ENCODE data around the gene DDAH1.

DDAH1 gene

DNA sequence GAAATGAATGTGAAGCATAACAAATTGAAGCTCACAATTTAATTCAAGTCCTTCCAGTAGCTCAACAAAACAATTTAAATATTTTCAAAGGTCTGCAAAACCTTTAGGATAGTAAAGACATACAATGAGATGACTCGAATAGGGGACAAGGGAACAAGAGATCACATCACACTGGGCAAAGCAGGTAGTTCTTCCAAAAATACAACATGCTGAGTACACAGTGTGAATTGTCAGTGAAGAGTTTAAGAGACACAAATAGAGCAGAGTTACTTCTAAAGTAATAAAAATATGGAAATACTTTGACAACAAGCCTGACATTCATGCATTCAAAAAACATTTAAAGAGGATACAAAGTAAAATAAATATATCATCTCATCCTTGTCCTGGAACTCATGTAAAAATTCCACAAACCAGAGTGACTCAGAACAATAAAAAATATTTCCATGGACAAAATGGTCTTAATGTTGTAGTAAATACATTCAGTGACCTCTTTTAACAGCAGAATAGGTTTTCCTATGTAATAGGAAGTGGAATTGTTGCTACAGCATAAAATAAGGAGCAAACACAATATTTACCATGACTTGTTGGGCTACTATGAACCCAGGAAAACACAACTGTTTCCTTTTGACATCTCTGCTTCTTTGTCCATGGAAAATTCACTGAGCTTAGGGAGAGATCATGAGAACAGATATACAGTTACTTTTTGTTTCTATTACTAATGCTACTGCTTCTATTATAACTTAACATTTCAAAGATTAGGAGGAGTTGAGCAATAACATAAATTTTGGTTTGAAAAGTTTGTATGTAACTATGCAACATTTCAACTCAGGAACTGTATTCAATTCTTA, 104.9 kb downstream of the DDAH1 start:
- Histone ChIP-seq H2AFZ (ENCODE audit: low read length) (no peak overlapping the region), H4K20me1 (ENCODE audit: insufficient read depth, low read length, poor library complexity, severe bottlenecking) (no peaks in the 10 kb centered on the region), H3K27me3 (ENCODE audit: insufficient read depth, low read length, poor library complexity, severe bottlenecking) (no peaks in the 10 kb centered on the region), H3K4me3 (ENCODE audit: low read length, poor library complexity, severe bottlenecking) (no peak overlapping the region), H3F3A (ENCODE audit: low read depth) (no peaks in the 10 kb centered on the region), H3K4me1 (ENCODE audit: insufficient read depth, low read length, poor library complexity, severe bottlenecking) (no peaks in the 10 kb centered on the region), H3K4me2 (ENCODE audit: low read depth, low read length, poor library complexity, severe bottlenecking) (no peak overlapping the region), H3K9ac (ENCODE audit: low read depth, low read length, poor library complexity, severe bottlenecking) (no peak overlapping the region), H3K9me3 (ENCODE audit: insufficient read depth, low read depth, low read length) (no peaks in the 10 kb centered on the region), H3K9me2 (replicated peaks; ENCODE audit: low read depth, low read length) (no peaks in the 10 kb centered on the region), H3K36me3 (ENCODE audit: insufficient read depth, low read length) (no peaks in the 10 kb centered on the region), H3K79me2 (ENCODE audit: insufficient read depth, low read length) (no peaks in the 10 kb centered on the region)
- no peak for TF ChIP-seq EZH2phosphoT487 (IDR thresholded peaks at IDR 0.05; ENCODE audit: borderline replicate concordance)
- TF ChIP-seq, protein P1, sequence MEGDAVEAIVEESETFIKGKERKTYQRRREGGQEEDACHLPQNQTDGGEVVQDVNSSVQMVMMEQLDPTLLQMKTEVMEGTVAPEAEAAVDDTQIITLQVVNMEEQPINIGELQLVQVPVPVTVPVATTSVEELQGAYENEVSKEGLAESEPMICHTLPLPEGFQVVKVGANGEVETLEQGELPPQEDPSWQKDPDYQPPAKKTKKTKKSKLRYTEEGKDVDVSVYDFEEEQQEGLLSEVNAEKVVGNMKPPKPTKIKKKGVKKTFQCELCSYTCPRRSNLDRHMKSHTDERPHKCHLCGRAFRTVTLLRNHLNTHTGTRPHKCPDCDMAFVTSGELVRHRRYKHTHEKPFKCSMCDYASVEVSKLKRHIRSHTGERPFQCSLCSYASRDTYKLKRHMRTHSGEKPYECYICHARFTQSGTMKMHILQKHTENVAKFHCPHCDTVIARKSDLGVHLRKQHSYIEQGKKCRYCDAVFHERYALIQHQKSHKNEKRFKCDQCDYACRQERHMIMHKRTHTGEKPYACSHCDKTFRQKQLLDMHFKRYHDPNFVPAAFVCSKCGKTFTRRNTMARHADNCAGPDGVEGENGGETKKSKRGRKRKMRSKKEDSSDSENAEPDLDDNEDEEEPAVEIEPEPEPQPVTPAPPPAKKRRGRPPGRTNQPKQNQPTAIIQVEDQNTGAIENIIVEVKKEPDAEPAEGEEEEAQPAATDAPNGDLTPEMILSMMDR (conservative IDR thresholded peaks at IDR 0.05; ENCODE audit: low read length): no peak

DNA sequence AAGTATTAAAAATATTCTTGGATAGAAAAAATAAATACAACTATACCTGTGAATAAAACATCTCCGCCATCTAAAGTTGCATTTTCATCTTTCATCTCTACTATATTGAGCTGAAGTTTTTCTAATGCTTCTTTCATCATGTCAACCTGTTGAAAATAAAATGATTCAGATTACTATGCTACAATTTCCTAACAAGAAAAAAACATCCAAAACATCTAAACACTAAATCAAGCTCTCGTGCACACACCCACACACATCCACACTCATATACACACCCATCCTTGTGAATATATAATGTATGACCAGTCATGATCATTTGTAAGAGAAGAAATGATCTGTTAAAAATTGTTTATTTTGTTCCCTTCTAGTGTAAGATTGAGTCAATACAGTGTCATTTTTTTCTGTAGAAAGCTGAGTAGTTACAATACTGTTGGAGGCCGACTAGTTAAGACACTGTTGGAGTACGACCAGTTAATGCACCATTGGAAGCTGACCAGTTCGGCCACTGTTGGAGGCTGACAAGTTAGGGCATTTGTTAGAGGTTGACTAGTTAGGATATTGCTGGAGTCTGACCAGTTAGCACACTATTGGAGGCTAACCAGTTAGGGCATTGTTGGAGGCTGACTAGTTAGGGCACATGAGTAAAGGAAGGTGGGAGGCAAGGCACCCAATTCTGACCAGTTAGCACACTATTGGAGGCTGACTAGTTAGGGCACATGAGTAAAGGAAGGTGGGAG, 106.1 kb downstream of the DDAH1 start:
- H3K79me2 ChIP-seq (ENCODE audit: insufficient read depth, low read length): no peaks in the 10 kb centered on the region
- H3F3A ChIP-seq (ENCODE audit: low read depth): no peaks in the 10 kb centered on the region
- H3K9ac ChIP-seq (ENCODE audit: low read depth, low read length, poor library complexity, severe bottlenecking): no peak overlapping the region
- no peaks in the 10 kb centered on the region for H3K27me3 ChIP-seq (ENCODE audit: insufficient read depth, low read length, poor library complexity, severe bottlenecking)
- no peaks in the 10 kb centered on the region for H3K36me3 ChIP-seq (ENCODE audit: insufficient read depth, low read length)
- H2AFZ ChIP-seq (ENCODE audit: low read length): no peak overlapping the region
- H3K9me2 ChIP-seq (replicated peaks; ENCODE audit: low read depth, low read length): no peaks in the 10 kb centered on the region
- H4K20me1 ChIP-seq (ENCODE audit: insufficient read depth, low read length, poor library complexity, severe bottlenecking): no peaks in the 10 kb centered on the region
- no peak overlapping the region for H3K4me2 ChIP-seq (ENCODE audit: low read depth, low read length, poor library complexity, severe bottlenecking)
- H3K9me3 ChIP-seq (ENCODE audit: insufficient read depth, low read depth, low read length): no peaks in the 10 kb centered on the region
- H3K4me3 ChIP-seq (ENCODE audit: low read length, poor library complexity, severe bottlenecking): no peak overlapping the region
- TF ChIP-seq EZH2phosphoT487 (IDR thresholded peaks at IDR 0.05; ENCODE audit: borderline replicate concordance): no peak
- TF ChIP-seq, protein P1 (conservative IDR thresholded peaks at IDR 0.05; ENCODE audit: low read length): no peak
- no peaks in the 10 kb centered on the region for H3K4me1 ChIP-seq (ENCODE audit: insufficient read depth, low read length, poor library complexity, severe bottlenecking)

DNA sequence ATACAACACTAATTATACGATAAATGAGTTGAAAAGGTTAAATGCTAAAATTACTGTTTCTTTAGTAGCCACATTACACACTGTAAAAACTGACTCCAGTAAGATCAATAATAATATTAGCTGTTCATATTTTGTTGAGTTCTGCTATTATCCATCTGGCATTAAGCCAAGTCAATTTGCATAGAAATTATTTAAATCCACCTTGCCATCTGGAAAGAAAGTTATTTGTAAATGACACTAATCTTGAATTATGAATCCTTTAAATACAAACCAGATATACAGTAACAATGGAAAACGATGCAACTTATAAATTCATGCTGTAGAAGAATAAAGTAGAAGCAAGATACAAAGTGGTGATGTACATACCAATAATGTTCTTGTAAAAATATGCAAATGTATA, 107.1 kb downstream of the DDAH1 start:
- no peaks in the 10 kb centered on the region for H3F3A ChIP-seq (ENCODE audit: low read depth)
- no peaks in the 10 kb centered on the region for H3K4me1 ChIP-seq (ENCODE audit: insufficient read depth, low read length, poor library complexity, severe bottlenecking)

More for the DNA sequence above, 107.1 kb downstream of the DDAH1 start:
- Histone ChIP-seq H2AFZ (ENCODE audit: low read length) (no peak overlapping the region), H3K36me3 (ENCODE audit: insufficient read depth, low read length) (no peaks in the 10 kb centered on the region), H3K4me3 (ENCODE audit: low read length, poor library complexity, severe bottlenecking) (no peak overlapping the region), H3K9ac (ENCODE audit: low read depth, low read length, poor library complexity, severe bottlenecking) (no peak overlapping the region), H3K9me3 (ENCODE audit: insufficient read depth, low read depth, low read length) (no peaks in the 10 kb centered on the region), H3K9me2 (replicated peaks; ENCODE audit: low read depth, low read length) (no peaks in the 10 kb centered on the region), H3K27me3 (ENCODE audit: insufficient read depth, low read length, poor library complexity, severe bottlenecking) (no peaks in the 10 kb centered on the region), H4K20me1 (ENCODE audit: insufficient read depth, low read length, poor library complexity, severe bottlenecking) (no peaks in the 10 kb centered on the region), H3K79me2 (ENCODE audit: insufficient read depth, low read length) (no peaks in the 10 kb centered on the region), H3K4me2 (ENCODE audit: low read depth, low read length, poor library complexity, severe bottlenecking) (no peak overlapping the region)
- no peak for TF ChIP-seq EZH2phosphoT487 (IDR thresholded peaks at IDR 0.05; ENCODE audit: borderline replicate concordance)
- TF ChIP-seq, protein P1 (conservative IDR thresholded peaks at IDR 0.05; ENCODE audit: low read length): no peak
